ENCODE measurements around the gene CCDC73.
"Not testable (repeated sequence)": the region's sequence is repeated elsewhere in the genome, so short reads cannot be mapped to it uniquely, and the experiment has no call there.

Gene CCDC73

GRCh38 chr11:32809313-32809712, 14.9 kb upstream of the CCDC73 start:
- DNase-seq (ENCODE audit: low read depth in 1 of 2, low spot score in 1 of 2) = peak in 1 of 2 donors; percentile 15

- DNase-seq (ENCODE audit: low read depth in 1 of 2, low spot score in 1 of 2) = no peak
These were observed 2.0 kb upstream of the CCDC73 start for GRCh38 chr11:32796425-32796824.

DNA sequence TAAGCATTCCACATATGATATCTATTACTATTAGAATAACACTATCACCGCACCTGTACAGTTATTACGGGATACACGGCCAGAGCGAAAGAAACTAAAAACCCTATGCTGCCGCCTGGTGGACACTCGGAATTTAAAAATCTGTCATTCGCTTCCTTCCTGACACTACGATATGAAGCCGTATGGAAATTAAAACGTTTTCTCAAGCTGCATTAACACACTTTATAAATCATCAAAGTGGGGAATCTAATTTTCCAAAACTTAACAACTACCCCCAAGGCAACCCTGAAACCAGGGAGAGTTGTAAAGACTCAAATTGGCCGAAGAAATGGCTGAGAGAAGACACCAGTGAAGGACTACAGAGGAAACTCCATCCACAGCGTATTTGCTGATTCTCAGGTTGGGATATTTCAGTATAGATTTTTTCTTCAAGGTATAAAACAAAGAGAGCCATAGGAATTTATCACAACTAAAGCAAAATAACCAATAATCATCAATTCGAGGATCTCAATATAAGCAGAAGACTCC, 1.4 kb downstream of the CCDC73 start:
- peak; percentile 23 to 43 for DNase-seq (ENCODE audit: low read depth in 1 of 2, low spot score in 1 of 2)

DNA sequence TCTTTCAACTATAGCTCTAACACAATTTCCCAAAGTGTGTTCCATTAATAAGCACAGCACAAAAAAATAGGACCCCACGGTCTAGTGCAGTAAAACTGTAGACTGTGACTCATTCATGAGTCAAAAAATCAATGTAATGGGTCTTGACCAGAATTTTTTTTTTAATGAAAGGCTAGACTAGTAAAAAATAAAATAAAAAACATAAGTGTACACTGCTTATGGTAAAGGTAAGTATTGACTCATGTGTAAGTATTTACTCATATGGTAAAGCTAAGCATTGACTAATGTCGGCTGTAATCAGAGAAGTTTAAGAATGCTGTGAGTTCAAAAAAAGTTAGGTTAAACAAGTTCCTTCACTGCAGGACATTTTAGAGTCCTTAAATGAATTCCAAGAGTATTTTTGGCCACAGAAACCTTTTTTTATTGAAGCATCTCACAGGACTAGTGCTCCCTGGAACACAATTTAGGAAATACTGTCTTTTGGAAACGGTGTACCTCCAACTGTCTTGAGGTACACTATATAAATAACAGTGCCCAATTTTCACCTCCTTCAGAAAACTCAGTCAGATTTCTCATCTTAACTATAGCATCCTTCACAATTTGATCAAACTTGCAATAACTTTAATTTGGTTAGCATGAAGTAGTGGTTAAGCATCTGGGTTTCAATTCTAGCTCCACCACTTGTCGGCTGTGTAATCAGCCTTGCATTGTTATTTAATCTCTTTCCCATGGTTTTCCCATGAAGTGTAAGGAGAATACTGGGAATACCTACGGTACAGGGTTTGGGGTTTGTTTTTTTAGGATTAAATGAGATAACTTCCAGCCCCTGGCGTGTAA, 2.1 kb downstream of the CCDC73 start:
- no peak for DNase-seq (ENCODE audit: low read depth in 1 of 2, low spot score in 1 of 2)

GRCh38 chr11:32790916-32791315, 3.5 kb downstream of the CCDC73 start:
- DNase-seq (ENCODE audit: low read depth in 1 of 2, low spot score in 1 of 2) = no peak

DNA sequence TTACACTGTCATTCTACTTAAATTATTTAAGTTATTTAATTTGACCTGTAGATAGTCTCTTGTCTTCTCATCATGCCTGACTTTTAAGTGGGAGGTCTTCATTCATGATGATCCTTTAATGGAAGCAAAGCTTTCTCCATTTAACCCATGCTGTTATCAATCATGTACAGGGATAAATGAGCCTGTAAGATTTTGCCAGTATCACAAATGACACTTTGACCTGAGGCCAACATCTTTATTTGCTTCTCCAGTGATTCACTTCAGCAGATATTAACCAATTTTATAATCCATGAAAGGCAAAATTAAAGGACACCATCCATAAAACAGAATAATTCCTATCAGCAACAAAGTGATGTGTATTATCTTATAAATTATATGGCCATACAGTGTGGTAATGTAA, 7.7 kb downstream of the CCDC73 start:
- DNase-seq (ENCODE audit: low read depth in 1 of 2, low spot score in 1 of 2) = no peak

DNA sequence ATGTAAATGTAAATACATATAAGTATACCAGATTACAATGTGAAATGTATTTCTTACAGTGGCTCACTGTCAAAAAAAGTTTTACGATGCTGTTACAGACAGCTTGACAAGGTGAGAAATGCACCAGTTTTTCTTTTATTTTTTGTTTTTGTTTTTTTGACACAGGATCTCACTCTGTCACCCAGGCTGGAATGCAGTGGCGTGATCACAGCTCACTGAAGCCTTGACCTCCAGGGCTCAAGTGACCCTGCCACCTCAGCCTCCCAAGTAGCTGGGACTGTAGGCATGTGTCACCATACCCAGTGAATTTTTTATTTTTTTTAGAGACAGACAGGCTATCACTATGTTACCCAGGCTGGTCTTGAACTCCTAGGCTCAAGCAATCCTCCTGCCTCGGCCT, 9.2 kb downstream of the CCDC73 start:
- no peak for DNase-seq (ENCODE audit: low read depth in 1 of 2, low spot score in 1 of 2)

GRCh38 chr11:32781721-32782120, 12.7 kb downstream of the CCDC73 start:
- DNase-seq (ENCODE audit: low read depth in 1 of 2, low spot score in 1 of 2) = no peak

DNA sequence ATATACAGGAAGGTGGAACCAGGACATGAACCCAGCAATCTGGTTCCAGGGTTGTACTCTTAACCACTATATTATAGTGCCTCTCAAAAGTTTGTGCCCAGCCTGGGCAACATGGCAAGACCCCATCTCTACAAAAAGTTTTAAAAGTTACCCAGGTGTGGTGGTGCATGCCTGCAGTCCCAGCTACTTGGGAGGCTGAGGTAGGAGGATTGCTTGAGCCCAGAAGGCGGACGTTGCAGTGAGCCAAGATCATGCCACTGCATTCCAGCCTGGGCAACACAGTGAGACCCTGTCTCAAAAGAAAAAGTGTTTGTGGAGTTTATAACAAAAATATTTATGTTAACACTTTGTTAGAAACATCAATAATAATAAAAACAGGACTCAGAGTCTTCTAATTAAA, 13.6 kb downstream of the CCDC73 start:
- not testable (repeated sequence) for DNase-seq (ENCODE audit: low read depth in 1 of 2, low spot score in 1 of 2)

DNA sequence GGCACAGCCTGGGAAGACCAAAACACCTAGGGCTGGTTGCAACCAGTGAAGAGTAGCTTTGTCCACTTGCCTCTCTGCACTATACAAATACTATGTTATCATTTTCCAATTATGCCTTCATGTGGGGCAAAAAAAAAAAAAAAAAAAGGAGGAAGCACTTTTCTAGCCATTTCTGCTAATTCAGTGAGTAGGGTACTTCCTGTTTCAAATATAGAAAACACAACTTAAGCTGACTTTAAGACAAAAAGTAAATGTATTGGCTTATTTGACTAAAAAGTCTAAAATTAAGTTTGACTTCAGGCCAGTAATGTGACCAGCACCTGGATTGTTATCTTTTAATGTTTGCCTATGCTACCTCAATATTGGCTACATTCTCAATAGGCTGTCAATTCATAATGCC, 15.3 kb downstream of the CCDC73 start:
- no peak for DNase-seq (ENCODE audit: low read depth in 1 of 2, low spot score in 1 of 2)

DNA sequence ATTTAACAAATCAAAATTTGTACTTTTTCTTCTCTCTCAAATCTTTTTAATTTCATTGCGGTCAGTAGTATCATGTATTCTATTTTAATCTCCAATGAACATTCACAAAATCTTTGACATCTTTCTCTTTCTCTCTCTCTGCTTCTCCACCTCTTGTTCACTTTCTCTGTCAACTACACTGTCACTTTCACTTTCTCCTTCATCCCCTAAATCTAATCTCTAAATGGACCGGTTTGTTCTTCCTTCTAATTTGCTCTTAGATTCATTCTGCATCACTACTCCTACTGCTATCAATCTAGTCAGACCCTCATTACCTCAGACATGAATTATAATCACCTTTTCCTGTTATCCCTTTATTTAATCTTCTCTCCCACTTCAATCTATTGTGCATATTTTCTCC, 18.6 kb downstream of the CCDC73 start:
- no peak for DNase-seq (ENCODE audit: low read depth in 1 of 2, low spot score in 1 of 2)

DNA sequence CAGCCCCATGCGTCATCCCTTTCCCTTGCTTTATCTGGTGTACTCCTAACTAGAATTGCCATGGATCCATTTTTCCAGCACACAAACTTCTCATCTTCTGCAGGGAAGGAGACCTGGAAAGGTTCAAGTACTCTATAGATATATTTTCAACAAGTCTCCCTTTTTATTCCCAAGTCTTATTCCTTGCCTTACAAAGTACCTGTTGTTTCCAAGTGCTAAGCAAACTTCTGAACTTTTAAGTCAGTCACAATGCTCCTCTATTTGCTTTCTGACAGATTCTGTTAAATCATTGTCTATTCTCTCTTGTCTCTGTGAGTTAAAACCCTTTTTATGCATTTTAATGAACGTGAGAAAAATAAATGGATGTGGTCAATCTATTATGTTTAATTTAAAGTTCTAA, 20.4 kb downstream of the CCDC73 start:
- no peak for DNase-seq (ENCODE audit: low read depth in 1 of 2, low spot score in 1 of 2)

DNA sequence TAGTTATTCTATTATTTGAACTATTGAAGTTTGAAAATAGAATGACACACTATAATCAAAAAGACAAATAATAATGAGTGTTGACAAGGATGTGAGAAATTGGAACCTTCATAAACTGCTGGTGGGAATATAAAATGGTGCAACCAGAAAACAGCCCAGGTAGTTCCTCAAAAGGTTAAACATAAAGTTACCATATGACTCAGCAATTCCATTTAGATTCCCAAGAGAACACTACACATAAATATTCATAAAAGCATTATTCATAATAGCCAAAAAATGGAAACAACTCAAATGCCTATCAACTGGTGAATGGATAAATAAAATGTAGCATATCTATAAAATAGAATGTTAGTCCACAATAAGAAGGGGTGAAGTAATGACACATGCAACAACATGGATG, 21.7 kb downstream of the CCDC73 start:
- DNase-seq (ENCODE audit: low read depth in 1 of 2, low spot score in 1 of 2) = no peak

GRCh38 chr11:32761774-32762173, 32.7 kb downstream of the CCDC73 start:
- not testable (repeated sequence) for DNase-seq (ENCODE audit: low read depth in 1 of 2, low spot score in 1 of 2)

GRCh38 chr11:32758291-32758690, 36.2 kb downstream of the CCDC73 start:
- no peak for DNase-seq (ENCODE audit: low read depth in 1 of 2, low spot score in 1 of 2)

DNA sequence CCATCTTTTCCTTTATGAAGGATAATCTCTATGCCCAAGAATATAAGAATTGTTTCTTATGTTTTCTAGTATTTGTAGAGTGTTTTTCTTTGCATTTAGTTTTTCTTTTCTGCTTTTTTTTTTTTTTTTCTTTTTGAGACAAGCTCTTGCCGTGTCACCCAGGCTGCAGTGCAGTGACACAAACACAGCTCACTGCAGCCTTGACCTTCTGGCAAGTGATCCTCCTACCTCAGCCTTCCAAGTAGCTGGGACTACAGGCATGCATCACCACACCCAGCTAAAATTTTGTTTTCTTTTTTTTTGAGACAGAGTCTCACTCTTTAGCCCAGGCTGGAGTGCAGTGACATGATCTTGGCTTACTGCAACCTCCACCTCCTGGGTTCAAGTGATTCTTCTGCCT, 41.3 kb downstream of the CCDC73 start:
- not testable (repeated sequence) for DNase-seq (ENCODE audit: low read depth in 1 of 2, low spot score in 1 of 2)

DNA sequence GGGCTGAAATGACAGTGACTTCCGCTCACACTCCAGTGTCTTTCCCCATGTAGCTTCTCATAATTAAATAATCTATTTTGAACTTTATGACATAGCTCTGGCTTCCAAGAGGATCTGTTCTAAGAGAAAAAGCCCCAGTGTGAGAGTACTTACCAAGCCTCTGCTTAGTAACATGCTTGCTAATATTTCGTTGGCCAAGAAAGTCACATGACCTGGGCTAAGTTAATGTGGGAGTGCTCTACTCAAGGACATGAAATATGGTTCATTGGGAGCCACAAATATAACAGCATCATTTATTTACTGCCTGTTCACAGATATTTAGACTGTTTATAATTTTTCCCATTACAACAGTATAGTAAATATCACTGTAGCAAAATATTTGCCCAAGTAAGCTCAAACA, 42.5 kb downstream of the CCDC73 start:
- no peak for DNase-seq (ENCODE audit: low read depth in 1 of 2, low spot score in 1 of 2)

GRCh38 chr11:32751381-32751780, 43.1 kb downstream of the CCDC73 start:
- DNase-seq (ENCODE audit: low read depth in 1 of 2, low spot score in 1 of 2) = no peak

DNA sequence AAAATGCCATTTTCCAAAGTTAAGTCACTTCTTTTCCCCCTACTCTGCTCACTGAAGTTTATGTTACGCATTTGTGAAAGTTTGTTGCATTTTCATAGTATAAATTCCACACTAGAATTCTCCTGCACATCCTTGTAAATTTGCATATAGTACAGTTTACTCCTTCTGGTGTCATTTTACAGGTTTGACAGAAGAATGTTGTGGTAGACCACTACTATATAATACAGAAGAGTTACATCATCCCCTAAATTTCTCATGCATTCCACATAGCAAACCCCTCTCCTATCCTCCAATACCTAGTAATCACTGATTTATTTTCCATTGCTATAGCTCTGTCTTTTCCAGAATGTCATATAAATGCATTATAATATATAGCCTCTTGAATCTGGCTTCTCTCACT, 64.5 kb downstream of the CCDC73 start:
- no peak for DNase-seq (ENCODE audit: low read depth in 1 of 2, low spot score in 1 of 2)

DNA sequence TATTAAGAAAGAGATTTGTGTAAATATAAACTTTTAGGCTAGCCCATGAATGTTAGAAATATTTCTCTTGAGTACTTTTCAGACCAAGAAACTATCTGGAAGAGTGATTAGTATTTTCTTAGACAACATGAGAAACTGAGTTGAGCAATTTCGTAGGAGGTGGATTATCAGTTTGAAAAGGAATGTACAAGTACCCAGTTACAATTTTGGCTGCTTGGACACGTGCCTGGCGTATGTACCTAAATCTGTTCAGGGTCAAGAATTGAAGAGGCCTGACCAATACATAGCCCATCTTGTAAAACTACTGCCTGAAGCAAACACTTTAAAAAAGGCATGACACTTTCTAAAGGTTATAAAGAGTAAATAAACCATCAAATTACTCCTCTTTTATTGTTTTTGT, 71.1 kb downstream of the CCDC73 start:
- no peak for DNase-seq (ENCODE audit: low read depth in 1 of 2, low spot score in 1 of 2)

GRCh38 chr11:32722255-32722654, 72.2 kb downstream of the CCDC73 start:
- DNase-seq (ENCODE audit: low read depth in 1 of 2, low spot score in 1 of 2) = no peak

DNA sequence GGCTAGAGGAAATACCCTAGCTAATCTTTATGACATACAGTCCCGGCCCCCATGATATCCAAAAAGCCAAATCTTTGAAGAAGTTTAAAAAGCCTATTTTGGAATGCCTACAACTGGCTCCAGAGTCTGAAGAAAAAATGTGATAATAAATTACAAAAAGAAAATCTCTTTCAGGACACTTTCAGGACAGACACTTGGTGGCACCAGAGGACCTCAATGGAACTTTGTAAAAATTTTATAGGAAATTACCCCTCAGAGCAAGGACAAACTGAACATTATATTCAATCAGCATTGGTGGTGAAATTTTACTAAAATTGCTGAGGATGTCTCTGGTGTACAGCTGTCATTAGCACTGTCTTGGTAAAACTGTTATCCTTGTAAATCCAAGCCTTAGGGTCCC, 81.0 kb downstream of the CCDC73 start:
- no peak for DNase-seq (ENCODE audit: low read depth in 1 of 2, low spot score in 1 of 2)

DNA sequence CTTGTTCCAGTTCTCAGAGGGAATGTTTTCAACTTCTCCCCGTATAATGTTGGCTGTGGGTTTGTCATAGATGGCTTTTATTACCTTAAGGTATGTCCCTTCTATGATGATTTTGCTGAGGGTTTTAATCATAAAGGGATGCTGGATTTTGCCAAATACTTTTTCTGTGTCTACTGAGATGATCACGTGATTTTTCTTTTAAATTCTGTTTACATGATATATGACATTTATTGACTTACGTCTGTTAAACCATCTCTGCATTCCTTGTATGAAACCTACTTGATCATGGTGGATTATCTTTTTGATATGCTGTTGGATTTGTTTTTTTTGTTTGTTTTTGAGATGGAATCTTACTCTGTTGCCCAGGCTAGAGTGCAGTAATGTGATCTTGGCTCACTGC, 85.5 kb downstream of the CCDC73 start:
- DNase-seq (ENCODE audit: low read depth in 1 of 2, low spot score in 1 of 2) = not testable (repeated sequence)

Measured in stimulated activated CD4-positive, alpha-beta T cell treated with anti-CD3 and anti-CD28 coated beads, Interleukin-15, amount 100 ng/mL, for 1 hour (primary cell).